H1 (cell line): Measurements from ENCODE around the gene ITGB7. TPM values are rescaled to one million over a fixed set of nuclear protein-coding genes. Genes with fewer than 3 reads are reported as not detected.

ENCODE experiments used
- BCL11A ChIP-seq, 2 experiments: IDR thresholded peaks; one replicate each; pipeline ENCODE4 v1.6.1; 2011; ENCODE audit warnings: low read depth in 2 of 2, low read length in 2 of 2, mild to moderate bottlenecking in 2 of 2
- KDM5A ChIP-seq: fragments of 200-600 bp; IDR thresholded peaks from 2 replicates; pipeline ENCODE4 v1.7.1; 2012; ENCODE audit warnings: mild to moderate bottlenecking, low read length, inconsistent platforms, mixed read lengths
- polyA plus RNA-seq, 7 experiments: library from polyadenylated mRNA; depleted of rRNA in 3 of 7; stranded (reverse) in 5 of 7; unstranded in 2 of 7; fragments of >200 nt in 5 of 7; fragments of 200-250 nt in 2 of 7; gene quantifications; 1 replicate in 5 of 7; 2 replicates in 1 of 7; 4 replicates in 1 of 7; pipeline versions ENCODE4 v1.2.1 to v1.2.3, GENCODE V29; 2011 to 2013; ENCODE audit warnings: missing spikeins in 2 of 7, mixed read lengths in 2 of 7
- total RNA-seq: library from RNA; stranded (reverse); fragmentation: NEBNext Ultra II Directional; extraction: Animal tissue kit (Norgen Biotek cat#: 25700); gene quantifications from 2 replicates; pipeline ENCODE4 v1.2.1, GENCODE V29; 2021

ITGB7 gene
- total and polyA plus RNA-seq, 2 of the 8 experiments (the other 6 are each of a cell fraction or from before 2014, with no cell fraction given) = 0.35 to 0.54 TPM

- no peak for TF ChIP-seq KDM5A
- TF ChIP-seq BCL11A (IDR thresholded peaks at IDR 0.05; ENCODE audit: low read depth in 2 of 2, low read length in 2 of 2) = no peak
Observed at GRCh38 chr12:53217051-53217930, 10.2 kb upstream of the ITGB7 start (continued).
